Activated naive CD8-positive, alpha-beta T cell treated with anti-CD3 and anti-CD28 coated beads, Interleukin-2, amount 50 U/mL, for 24 hours (primary cell): ENCODE results near the gene BAAT.

Source experiments
- ATAC-seq: fragments of 150-1000 bp; cut with Tn5 transposase; one replicate; pipeline ENCODE4 v1.10.0; 2021
- DNase-seq: peaks from one replicate; pipeline ENCODE4 v3.0.0; 2021
- H3K27ac Mint-ChIP-seq: one replicate; pipeline ENCODE4 v1.8.0; 2021; ENCODE audit warnings: mild to moderate bottlenecking, mixed read lengths
- H3K27me3 Mint-ChIP-seq: one replicate; pipeline ENCODE4 v1.8.0; 2021; ENCODE audit warnings: mixed read lengths
- H3K36me3 Mint-ChIP-seq: one replicate; pipeline ENCODE4 v1.8.0; 2021; ENCODE audit warnings: low read depth, mixed read lengths
- H3K4me1 Mint-ChIP-seq: one replicate; pipeline ENCODE4 v1.8.0; 2021; ENCODE audit warnings: mixed read lengths
- H3K4me3 Mint-ChIP-seq: one replicate; pipeline ENCODE4 v1.8.0; 2021; ENCODE audit warnings: mild to moderate bottlenecking, moderate library complexity, mixed read lengths
- H3K9me3 Mint-ChIP-seq: one replicate; pipeline ENCODE4 v1.8.0; 2021; ENCODE audit warnings: mixed read lengths

Gene BAAT

GRCh38 chr9:101414839-101415238 lies 30.0 kb upstream of the BAAT start:
- Mint-ChIP-seq H3K27ac (no peak overlapping the region), H3K9me3 (peaks cover 64% of the 10 kb centered on the region), H3K27me3 (no peaks in the 10 kb centered on the region), H3K4me3 (no peak overlapping the region), H3K4me1 (no peaks in the 10 kb centered on the region), H3K36me3 (peaks cover 43% of the 10 kb centered on the region)
- DNase-seq: no peak
- no peak for ATAC-seq

DNA sequence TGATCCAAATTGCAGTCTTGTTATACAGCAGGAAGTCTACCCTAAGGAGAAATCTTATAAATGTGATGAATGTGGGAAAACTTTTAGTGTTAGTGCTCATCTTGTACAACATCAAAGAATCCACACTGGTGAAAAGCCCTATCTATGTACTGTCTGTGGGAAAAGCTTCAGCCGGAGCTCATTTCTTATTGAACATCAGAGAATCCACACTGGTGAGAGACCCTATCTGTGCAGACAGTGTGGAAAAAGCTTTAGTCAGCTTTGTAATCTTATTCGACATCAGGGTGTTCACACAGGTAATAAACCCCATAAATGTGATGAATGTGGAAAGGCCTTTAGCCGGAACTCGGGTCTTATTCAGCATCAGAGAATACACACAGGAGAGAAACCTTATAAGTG lies 24.3 kb upstream of the BAAT start:
- Mint-ChIP-seq H3K4me1 (no peaks in the 10 kb centered on the region), H3K27ac (no peak overlapping the region), H3K9me3 (peaks cover 83% of the 10 kb centered on the region), H3K27me3 (no peaks in the 10 kb centered on the region), H3K36me3 (peaks cover 85% of the 10 kb centered on the region), H3K4me3 (no peak overlapping the region)
- DNase-seq (no peak), ATAC-seq (no peak)

GRCh38 chr9:101408374-101409078 lies 23.7 kb upstream of the BAAT start:
- H3K27ac Mint-ChIP-seq: no peak overlapping the region

DNA sequence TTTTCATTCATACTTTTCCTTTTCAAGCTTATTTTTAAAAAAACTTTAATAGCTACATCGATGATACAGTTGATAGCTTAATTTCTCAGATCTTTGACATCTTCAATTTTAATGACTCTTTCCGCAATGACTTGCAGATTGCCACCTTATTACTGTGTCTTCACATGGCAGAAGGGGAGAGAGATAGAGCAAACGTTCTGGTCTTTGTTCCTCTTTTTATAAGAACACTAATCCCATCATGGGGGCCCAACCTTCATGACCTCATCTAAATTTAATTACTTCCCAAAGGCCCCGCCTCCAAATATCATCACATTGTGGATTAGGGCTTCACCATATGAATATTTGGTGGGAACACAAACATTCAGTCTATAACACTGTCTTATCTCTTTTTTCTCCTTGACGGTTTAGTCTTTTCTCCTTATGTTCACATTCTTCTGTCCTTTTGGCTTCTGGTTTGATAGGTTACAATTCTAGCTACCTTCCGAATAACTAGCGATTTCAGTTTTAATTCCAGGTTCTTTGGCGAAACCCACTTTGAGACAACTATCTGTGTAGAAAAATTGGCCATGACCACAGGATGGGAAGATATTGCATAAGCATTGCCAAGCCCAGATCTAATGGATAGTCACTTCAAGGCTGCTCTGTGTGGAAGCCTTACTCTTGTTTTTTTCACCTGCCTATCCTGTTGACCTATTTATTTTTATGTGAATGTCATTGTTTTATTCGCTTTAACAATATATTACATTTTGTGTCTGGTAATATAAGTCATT lies 18.9 kb upstream of the BAAT start:
- Mint-ChIP-seq H3K4me3 (no peak overlapping the region), H3K27ac (no peak overlapping the region), H3K27me3 (no peaks in the 10 kb centered on the region), H3K9me3 (peaks cover 72% of the 10 kb centered on the region), H3K36me3 (peaks cover 88% of the 10 kb centered on the region), H3K4me1 (peaks cover 36% of the 10 kb centered on the region)
- no peak for ATAC-seq
- no peak for DNase-seq

More at GRCh38 chr9:101408374-101409078, 23.7 kb upstream of the BAAT start:
- Mint-ChIP-seq H3K4me1 (peaks cover under 1% of the 10 kb centered on the region), H3K36me3 (peaks cover 88% of the 10 kb centered on the region), H3K9me3 (peaks cover 84% of the 10 kb centered on the region), H3K27me3 (no peaks in the 10 kb centered on the region), H3K4me3 (no peak overlapping the region)
- no peak for ATAC-seq
- DNase-seq: no peak

GRCh38 chr9:101400120-101400519 lies 15.3 kb upstream of the BAAT start:
- H3K4me1 Mint-ChIP-seq: peaks cover 63% of the 10 kb centered on the region
- no peaks in the 10 kb centered on the region for H3K27me3 Mint-ChIP-seq
- peaks cover 47% of the 10 kb centered on the region for H3K9me3 Mint-ChIP-seq
- peak overlapping the region; percentile 99 for H3K27ac Mint-ChIP-seq
- H3K4me3 Mint-ChIP-seq: peak overlapping the region; percentile 99
- DNase-seq (no peak), ATAC-seq (no peak)
- peaks cover 76% of the 10 kb centered on the region for H3K36me3 Mint-ChIP-seq

DNA sequence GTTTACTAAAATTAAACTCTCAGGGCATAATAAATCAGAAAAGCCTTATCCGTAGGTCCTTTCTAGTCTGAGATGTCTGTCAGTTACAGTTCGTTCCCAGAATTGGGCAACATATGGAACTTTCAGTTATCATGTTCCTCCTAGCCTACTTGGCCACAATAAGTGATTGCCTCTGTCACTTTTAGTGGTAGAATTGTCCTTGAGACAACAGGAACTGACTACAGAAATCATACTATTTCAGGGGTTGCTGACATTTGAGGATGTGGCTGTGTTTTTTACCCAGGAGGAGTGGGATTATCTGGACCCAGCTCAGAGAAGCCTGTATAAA lies 14.8 kb upstream of the BAAT start:
- Mint-ChIP-seq H3K4me3 (peak overlapping the region; percentile 99), H3K36me3 (peaks cover 76% of the 10 kb centered on the region), H3K9me3 (peaks cover 45% of the 10 kb centered on the region), H3K4me1 (peaks cover 68% of the 10 kb centered on the region), H3K27ac (peak overlapping the region; percentile 99), H3K27me3 (no peaks in the 10 kb centered on the region)
- no peak for DNase-seq
- ATAC-seq: no peak

GRCh38 chr9:101398930-101399642 lies 14.3 kb upstream of the BAAT start:
- H3K4me3 Mint-ChIP-seq: peak overlapping the region; percentile 99
- peaks cover 71% of the 10 kb centered on the region for H3K4me1 Mint-ChIP-seq
- DNase-seq (no peak), ATAC-seq (no peak)
- H3K36me3 Mint-ChIP-seq: peaks cover 76% of the 10 kb centered on the region
- H3K27me3 Mint-ChIP-seq: no peaks in the 10 kb centered on the region
- peak overlapping the region; percentile 99 for H3K27ac Mint-ChIP-seq
- peaks cover 45% of the 10 kb centered on the region for H3K9me3 Mint-ChIP-seq

- H3K4me3 Mint-ChIP-seq: peak within 1 kb of the TSS; percentile 99
- H3K27ac Mint-ChIP-seq: peak within 1 kb of the TSS; percentile 99
- ATAC-seq: peak; percentile 97
- H3K4me1 Mint-ChIP-seq: peaks cover 71% of the 10 kb centered on the region
- peak; percentile 92 for DNase-seq
- no peaks in the 10 kb centered on the region for H3K27me3 Mint-ChIP-seq
- peaks cover 76% of the 10 kb centered on the region for H3K36me3 Mint-ChIP-seq
- H3K9me3 Mint-ChIP-seq: peaks cover 39% of the 10 kb centered on the region
These were observed 13.5 kb upstream of the BAAT start, which contains the start of the genes MRPL50 and ZNF189 for GRCh38 chr9:101398068-101398929. TSS of gene MRPL50 (minus strand) at chr9:101398618. CDS start at chr9:101398592, 26 bp downstream. TSS of gene ZNF189 (plus strand) at chr9:101398851. CDS start at chr9:101399157, 306 bp downstream.

DNA sequence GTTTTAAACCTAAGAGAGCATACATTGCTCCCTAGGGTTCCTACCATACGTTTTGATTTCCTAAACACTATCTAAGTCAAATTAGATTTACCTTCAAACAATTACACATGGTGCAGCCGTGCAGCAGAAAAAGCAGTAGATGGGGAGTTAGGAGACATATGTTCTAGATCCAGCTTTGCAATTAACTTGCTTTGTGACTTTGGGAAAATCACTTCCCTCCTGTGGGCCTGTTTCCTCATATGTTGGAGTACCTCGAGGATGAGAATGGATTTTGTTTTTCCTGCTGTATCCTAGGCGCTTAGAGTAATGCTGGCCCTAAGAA lies 12.9 kb upstream of the BAAT start:
- peaks cover 73% of the 10 kb centered on the region for H3K4me1 Mint-ChIP-seq
- peak overlapping the region; percentile 99 for H3K27ac Mint-ChIP-seq
- ATAC-seq (no peak), DNase-seq (no peak)
- H3K27me3 Mint-ChIP-seq: no peaks in the 10 kb centered on the region
- H3K9me3 Mint-ChIP-seq: peaks cover 39% of the 10 kb centered on the region
- H3K36me3 Mint-ChIP-seq: peaks cover 76% of the 10 kb centered on the region
- H3K4me3 Mint-ChIP-seq: peak overlapping the region; percentile 99

DNA sequence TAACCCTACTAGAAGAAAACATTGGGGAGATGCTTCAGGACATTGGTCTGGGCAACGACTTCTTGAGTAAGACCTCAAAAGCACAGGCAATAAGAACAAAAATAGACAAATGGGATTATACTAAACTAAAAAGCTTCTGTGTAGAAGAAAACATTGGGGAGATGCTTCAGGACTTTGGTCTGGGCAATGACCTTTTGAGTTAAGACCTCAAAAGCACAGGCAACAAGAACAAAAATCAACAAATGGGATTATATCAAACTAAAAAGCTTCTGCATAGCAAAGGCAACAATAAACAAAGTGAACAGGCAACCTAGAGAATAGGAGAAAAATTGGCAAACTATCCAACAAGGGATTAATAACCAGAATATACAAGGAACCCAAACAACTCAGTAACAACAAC lies 9.9 kb upstream of the BAAT start:
- Mint-ChIP-seq H3K27ac (no peak overlapping the region), H3K27me3 (no peaks in the 10 kb centered on the region), H3K9me3 (peaks cover 32% of the 10 kb centered on the region), H3K36me3 (peaks cover 72% of the 10 kb centered on the region), H3K4me1 (peaks cover 62% of the 10 kb centered on the region), H3K4me3 (peak overlapping the region; percentile 50)
- DNase-seq (no peak), ATAC-seq (no peak)

GRCh38 chr9:101393135-101393534 lies 8.3 kb upstream of the BAAT start:
- Mint-ChIP-seq H3K9me3 (peaks cover 32% of the 10 kb centered on the region), H3K4me1 (peaks cover 57% of the 10 kb centered on the region), H3K27ac (no peak overlapping the region), H3K27me3 (no peaks in the 10 kb centered on the region), H3K4me3 (peak overlapping the region; percentile 28), H3K36me3 (peaks cover 82% of the 10 kb centered on the region)
- DNase-seq (no peak), ATAC-seq (no peak)

GRCh38 chr9:101388507-101388993 lies 3.7 kb upstream of the BAAT start:
- DNase-seq (no peak), ATAC-seq (no peak)
- no peak overlapping the region for H3K4me3 Mint-ChIP-seq
- no peaks in the 10 kb centered on the region for H3K27me3 Mint-ChIP-seq
- H3K9me3 Mint-ChIP-seq: peaks cover 25% of the 10 kb centered on the region
- peaks cover 69% of the 10 kb centered on the region for H3K36me3 Mint-ChIP-seq
- peaks cover 22% of the 10 kb centered on the region for H3K4me1 Mint-ChIP-seq
- no peak overlapping the region for H3K27ac Mint-ChIP-seq

DNA sequence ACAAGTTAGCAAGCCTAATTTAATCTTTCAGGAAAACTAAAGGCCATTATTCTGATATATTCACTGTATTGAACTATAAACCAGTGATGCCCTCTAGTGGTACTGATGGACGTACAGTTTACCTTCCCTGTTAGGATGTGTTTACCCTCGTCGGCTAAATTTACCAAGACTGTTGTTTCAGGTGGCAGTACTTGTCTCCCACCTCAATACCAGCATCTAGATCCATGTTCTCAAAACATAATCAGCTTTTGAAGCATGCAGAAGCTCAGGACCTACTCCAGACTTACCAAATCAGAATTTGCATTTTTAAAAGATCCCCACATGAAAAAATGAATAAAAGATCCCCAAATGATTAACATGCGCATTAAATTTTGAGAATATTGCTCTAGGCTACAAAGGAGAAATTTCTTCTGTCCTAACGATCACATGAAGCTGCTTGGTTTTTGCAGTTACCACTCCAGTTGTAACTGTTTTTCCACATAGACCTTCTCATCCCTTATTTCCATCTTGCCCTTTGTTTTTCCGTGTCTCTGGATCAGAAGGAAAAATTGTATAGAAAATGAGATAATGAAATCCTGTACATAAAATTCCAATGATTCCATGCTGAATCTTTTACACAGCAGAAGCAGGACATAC lies 3.2 kb upstream of the BAAT start:
- no peak for DNase-seq
- Mint-ChIP-seq H3K27me3 (no peaks in the 10 kb centered on the region), H3K9me3 (peaks cover 22% of the 10 kb centered on the region), H3K27ac (peak overlapping the region; percentile 18), H3K4me1 (peaks cover 18% of the 10 kb centered on the region), H3K4me3 (no peak overlapping the region), H3K36me3 (peaks cover 63% of the 10 kb centered on the region)
- peak; percentile 65 for ATAC-seq
